C4-2B (cell line): ENCODE results near the gene MYCBPAP.

Experiments
- ZFX ChIP-seq: fragments of 450-650 bp; IDR thresholded peaks from 2 replicates; pipeline ENCODE4 v1.6.1; 2017
- TF ChIP-seq, protein P1 (sequence below): fragments of 450-650 bp; conservative IDR thresholded peaks from 2 replicates; pipeline ENCODE4 v1.5.1; 2017; ENCODE audit warnings: mild to moderate bottlenecking

GRCh38 chr17:50579399-50579798 lies 71.2 kb downstream of the MYCBPAP start:
- TF ChIP-seq, protein P1, sequence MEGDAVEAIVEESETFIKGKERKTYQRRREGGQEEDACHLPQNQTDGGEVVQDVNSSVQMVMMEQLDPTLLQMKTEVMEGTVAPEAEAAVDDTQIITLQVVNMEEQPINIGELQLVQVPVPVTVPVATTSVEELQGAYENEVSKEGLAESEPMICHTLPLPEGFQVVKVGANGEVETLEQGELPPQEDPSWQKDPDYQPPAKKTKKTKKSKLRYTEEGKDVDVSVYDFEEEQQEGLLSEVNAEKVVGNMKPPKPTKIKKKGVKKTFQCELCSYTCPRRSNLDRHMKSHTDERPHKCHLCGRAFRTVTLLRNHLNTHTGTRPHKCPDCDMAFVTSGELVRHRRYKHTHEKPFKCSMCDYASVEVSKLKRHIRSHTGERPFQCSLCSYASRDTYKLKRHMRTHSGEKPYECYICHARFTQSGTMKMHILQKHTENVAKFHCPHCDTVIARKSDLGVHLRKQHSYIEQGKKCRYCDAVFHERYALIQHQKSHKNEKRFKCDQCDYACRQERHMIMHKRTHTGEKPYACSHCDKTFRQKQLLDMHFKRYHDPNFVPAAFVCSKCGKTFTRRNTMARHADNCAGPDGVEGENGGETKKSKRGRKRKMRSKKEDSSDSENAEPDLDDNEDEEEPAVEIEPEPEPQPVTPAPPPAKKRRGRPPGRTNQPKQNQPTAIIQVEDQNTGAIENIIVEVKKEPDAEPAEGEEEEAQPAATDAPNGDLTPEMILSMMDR, result no peak
- TF ChIP-seq ZFX, result no peak
